Central memory CD4-positive, alpha-beta T cell (primary cell): ENCODE results near the gene SLC45A1.
"Not testable (repeated sequence)": the region's sequence is repeated elsewhere in the genome, so short reads cannot be mapped to it uniquely, and the experiment has no call there.

Source experiments
- DNase-seq: peaks from one replicate; pipeline ENCODE4 v3.0.0; 2022

The SLC45A1 gene

DNA sequence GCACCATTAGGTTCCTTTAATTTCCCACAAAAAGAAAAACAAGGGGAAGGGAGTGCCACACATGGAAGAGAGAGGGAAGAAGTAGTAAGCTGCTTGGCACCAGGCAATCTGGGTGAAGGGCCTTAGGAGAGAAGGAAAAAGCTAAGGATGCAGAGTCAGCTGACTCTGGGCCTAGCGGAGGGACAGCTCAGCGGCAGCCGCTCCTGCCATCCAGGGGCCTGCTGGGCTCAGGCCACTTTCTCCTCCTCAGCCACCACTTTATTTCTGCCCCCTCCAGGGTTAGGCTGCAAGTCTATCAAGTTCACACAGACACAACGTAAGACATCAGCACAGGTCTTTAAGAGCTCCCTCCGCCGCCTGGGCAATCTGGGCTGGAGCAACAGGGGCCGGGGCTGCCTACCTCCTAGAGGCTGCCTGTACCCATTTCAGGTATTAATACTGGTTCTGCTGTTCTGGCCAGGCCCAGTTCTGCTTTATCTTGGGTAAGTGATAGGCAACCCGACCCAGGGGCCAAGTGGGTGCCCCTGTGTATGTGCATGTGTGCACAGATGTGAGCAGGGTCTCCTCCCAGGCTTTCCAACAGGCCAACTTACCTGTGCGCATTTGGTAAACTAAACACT is 53.6 kb downstream of the SLC45A1 start:
- no peak for DNase-seq

DNA sequence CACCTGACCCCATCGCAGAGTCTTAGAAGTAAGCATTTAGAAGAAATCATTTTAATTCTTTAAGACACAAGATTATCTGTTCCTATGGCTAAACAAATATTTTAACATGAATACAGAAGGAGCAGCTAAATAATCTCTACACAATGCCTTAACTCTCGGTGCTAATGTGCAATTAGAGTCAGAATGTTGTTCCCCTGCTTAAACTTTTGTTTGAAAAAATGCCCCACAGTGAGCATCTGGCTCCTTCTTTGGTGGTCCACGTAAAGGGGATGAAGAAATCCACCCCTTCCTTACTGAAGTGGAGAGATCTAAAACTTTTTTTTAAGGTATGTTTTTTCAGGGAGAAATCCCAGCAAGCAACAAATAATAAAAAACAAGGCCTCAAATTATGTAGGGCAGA is 55.2 kb downstream of the SLC45A1 start:
- no peak for DNase-seq

DNA sequence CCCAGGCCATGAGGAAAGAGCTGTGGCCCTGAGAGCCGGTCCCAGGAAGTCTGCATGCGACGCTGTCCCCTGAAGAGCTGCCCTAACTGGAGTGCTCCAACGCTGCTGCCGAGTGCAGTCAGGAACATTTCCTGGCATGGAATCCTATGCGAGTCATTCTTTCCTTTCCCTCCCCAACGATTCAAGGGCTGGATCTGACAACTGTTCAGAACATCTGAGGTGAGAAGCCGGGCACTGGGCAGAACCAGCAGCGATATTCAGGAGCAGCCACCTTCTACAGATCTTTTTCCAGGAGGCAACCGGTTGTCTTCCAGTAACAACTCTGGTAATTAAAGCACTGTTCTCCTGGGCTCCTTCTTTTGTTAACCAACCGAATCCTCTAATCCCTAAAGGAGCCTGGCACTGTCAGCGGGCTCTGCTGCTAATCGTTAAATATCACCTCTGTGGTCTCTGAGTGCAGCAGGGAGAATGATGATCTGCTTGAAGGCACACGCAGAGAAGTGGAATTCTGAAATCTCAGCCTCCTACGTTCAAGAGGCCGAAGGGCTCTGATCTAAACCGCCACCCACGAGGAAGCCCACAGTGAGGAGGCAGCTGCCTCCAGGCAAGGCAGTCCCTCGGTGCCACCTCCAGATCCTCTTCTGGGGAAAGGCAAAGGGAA is 55.8 kb downstream of the SLC45A1 start:
- no peak for DNase-seq

DNA sequence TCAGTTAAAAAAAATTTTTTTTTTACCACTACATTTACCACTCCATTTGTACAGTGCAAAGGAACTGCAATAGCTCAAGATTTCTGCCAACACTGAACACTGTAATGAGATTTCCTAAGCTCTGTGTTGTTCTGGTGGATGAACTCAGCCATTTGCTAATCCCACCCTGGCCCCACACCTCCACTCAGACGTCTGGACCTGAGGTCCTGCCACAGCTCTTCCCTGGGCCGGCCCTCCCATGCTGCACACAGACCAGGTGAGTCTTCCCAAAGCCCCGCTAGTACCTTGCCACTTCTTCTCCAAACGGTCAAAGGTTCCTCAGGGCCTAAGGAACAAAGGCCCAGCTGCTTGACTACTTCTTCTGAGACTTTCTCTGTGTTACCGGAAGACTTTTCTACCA is 56.4 kb downstream of the SLC45A1 start:
- DNase-seq = no peak

DNA sequence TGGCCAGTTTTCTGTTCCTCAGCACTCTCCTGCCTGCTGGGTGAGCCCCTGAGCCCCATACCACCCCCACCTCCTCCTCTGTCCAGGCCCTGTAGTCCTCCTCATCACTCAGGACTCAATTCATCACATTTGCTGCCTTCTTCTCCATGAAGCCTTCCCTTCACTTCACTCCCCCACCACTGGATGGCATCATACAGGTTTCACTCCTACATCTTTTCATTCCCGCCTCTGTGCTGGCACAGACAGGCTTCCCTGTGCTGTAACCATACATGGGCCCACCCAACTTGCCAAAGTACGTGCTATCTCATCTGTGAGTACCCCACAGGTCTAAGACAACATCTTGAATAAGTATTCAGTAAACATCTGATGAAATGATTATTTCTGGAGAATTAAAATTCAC is 56.9 kb downstream of the SLC45A1 start:
- no peak for DNase-seq

DNA sequence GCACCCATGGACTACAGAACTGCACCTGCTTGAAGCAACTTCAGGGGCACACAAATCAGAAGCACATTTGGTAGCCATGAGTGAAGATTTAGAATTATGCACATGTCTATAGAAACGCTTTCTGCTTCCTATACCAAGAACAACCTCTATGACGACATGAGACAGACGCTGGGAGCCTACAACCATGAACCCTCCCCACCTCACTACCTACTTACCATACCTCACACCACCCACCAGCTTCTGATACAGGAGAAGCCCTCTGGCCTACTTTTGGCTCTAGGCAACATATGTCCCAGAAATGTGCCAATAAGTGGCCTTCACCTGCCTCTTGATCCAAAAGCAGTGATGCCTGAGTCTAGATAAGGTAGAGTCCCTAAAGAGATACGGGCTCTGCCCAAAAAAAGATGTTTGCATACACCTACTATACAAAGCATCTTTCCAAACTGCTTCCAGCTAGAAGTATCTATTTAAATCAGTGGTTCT is 58.5 kb downstream of the SLC45A1 start:
- no peak for DNase-seq

DNA sequence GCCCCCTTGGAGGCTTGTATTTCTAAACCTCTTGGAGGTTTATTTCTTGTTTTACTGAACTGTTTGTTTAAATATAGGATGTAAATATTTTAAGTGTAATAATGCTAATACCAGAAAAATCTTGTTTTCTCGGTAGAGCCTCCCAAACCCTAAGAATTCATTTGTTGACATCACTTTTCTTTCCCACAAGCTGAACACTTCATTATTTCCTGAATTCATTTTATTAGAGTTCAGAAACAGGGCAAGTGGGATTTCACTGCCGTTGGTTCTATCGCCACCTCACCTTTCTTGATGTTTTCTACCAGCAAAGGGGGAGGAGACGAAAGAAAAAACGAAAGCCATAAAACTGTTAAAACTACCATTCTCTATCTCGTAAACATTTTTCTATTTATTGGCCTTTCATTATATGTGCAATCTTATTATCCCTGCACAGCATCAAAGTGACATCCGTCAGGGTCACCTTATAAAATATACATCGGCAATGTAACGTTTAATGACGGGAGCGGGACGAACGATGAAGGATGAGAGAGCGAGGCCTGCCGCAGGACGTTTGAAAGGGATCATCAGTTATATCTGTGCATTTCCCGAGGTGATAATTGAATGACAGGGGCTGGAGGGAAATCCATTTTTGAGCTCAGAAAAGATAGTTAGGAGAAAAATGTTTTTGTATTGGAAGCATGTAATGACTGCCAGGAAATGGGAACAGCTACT is 59.5 kb downstream of the SLC45A1 start:
- no peak for DNase-seq

DNA sequence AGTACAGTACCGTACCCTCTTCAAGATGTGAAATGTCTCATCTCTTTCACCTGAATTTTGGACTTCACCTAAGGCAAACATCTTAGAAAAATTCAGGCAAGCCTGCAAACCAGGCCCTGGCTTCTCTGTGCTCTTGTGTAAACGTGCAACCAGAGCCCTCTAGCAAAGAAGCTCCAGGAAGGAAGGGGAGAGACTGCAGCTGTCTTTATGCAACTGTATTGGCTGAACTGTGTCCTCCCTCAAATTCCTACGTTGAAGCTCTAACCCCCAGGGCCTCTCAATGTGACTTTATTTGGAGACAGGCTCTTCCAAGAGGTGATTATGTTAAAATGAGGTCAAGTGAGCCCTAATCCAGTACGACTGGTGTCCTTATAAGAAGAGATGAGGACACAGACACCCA is 60.3 kb downstream of the SLC45A1 start:
- no peak for DNase-seq

DNA sequence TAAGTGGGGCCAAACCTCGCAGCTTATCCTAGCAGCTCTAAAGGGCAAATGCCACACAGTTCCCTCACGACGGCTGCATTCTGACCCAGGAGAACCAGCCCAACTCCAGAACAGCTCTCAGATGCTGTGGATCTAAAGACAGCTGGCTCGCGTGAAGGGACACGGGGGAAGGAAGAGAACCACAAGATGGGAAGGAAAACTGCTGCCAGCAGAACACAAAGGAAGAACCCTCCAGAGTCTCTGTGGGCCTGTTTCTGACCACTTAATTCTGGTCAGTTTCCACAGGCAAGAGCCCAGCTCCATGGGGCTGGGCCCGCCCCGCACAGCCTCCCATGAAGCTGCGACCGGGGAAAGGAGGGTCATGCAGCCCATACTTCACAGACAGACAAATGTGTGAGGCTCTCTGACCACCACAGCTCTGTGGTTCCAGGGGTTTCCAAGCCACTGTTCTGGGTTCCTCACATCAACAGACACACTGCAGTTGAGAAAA is 61.1 kb downstream of the SLC45A1 start:
- no peak for DNase-seq

DNA sequence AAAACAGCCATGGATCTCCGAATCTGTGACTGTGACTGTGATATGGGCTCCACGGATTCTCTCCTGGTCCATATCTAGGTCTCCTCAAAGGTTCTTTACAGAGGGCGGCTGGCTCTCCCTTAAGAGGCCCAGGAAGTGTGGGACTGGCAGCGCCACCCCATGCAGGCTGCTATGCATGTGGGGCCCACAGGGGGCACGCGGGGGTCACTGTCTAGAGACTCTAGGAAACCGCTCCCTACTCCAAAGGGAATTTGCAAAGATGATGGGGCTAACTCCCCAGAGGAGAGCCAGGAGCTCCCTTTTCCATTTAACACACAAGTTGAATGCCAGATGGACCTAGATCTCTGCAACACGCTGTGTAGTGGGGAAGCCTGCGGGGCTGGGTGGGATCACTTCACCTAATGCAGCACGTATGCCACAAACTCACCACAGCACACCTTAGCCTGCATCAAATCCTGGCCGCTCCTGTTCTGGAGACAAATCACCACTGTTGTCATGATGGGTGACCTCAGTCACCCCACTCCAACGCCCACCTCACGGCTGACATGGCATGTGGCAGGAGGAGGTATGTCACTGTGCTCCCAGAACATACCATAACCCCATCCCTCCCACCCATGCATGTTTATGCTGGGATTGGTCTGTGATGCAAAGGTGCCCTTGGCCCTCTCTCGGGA is 61.7 kb downstream of the SLC45A1 start:
- no peak for DNase-seq

DNA sequence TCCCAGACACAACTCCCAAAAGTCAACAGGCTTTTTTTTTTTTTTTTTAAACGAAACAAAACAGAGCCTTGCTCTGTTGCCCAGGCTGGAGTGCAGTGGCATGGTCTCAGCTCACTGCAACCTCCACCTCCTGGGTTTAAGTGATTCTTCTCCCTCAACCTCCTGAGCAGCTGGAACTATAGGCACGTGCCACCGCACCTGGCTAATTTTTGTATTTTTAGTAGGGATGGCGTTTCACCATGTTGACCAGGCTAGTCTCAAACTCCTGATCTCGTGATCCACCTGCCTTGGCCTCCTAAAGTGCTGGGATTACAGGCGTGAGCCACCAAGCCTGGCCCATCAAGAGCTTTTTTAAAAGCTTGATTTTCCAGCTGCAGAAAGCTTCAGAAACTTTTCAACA is 62.4 kb downstream of the SLC45A1 start:
- not testable (repeated sequence) for DNase-seq

DNA sequence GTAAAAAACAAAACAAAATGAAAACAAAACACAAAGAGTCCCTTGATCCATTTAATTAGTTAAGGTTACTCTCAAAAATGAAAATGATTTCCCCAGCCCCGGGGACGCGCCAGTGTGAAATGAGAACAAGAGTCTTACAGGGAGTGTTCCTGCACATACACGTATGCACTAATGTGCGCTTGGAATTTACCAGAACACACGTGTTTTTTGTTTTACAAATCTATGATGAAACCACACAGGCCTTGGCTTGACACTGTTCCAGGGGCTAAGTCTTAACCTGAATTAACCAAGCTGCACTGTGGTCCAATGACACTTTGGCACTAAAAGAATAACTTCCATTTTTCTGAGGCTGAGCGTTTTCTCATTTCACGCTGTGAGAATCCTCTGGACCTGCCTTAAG is 63.7 kb downstream of the SLC45A1 start:
- no peak for DNase-seq

DNA sequence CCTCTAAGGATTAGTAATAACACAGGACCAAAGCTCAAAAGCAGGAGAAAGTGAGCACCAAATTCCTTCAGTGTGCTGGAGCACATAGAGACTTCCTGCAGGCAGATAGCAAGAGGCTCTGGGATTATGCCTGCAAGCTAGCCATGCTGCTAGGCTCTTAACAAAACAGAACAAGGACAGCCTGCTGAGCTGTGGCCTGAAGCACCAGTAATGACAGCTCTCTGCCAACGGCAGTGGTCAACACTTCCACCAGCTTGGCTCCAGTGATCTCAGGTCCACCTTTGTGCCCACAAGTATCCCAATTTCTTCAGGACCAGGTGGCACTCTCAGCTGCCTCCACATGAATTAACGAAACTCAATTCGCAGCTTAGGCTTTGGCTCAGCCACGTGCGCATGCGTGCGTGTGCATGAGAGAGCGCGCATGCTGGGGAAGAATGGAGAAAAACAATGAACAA is 64.2 kb downstream of the SLC45A1 start:
- DNase-seq = no peak

DNA sequence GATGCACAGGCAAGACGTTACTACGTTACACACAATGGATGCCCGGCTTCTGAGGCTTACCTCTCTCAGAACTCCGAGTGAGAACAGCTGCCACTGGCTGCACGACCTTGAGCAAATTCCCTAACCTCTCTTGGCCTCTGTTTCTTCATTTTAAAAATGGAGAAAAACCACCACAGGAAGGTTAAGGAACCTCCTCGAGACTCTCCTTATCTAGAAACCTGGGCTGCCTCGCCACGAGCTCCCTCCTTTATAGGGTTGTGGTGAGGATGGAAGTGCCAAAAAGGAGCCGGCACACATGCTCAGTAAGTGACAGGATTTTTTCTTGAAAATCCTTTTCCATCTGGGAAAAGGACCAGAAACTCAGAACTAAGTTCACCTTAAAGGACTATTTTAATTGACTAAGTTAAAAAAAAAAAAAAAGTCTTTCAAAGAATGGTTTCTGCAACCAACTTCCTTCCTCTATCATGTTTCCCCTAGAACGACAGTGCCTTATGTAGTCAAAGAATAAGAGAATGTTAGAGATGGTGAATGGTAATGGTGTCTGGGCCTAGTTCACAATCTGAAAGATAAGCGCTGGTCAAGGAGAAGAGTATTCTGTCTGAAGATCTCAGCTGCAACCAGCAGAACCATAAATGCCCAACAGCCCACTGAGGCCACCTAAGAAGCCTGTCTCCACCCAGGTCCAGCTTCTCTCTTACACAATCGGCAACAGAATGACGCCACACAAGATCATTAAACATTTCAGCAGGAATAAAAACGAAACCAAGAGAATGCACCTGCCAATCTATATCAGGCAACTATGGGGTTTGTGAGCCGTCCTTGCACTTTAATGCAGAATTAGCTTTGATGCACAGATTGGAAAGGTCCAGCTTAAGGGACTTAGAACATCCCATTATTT is 64.9 kb downstream of the SLC45A1 start:
- DNase-seq = peak; percentile 24

DNA sequence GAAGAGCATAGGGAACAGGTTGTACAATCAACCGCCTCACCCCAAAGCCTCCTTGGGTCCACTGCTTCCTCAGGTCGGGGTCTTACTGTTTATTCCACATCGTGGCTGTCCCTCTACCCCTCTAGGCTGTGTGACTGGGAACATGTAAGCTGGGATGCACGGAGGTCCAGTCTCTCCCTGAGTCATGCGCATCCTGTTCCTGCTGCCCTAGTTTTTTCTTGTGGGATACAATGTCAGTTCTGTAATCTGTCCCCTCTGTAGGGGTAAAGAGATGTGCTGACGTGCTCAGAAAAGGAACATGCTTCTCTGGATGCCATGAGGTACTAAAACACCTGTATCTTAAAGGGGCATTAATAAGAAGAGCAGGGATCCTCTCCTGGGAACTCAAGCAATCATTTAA is 66.2 kb downstream of the SLC45A1 start:
- DNase-seq = no peak

DNA sequence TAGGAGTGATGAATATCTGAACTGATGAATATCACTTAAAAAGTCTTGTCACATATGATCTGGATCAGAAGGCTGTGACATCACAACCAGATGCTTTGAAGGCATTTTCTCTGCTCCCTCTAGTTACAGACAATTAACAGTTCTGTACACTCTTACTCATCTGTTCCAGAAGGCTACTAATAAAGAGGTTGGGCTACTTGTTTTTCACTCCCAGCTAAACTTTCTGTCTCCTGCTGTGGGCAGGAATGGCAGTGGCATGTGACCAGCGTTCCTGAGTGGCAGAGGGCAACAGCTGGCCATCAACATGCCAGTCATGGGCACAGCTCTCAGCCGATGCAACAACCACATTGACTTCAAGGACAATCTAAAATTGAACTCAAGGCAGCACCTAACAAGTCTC is 66.7 kb downstream of the SLC45A1 start:
- no peak for DNase-seq

DNA sequence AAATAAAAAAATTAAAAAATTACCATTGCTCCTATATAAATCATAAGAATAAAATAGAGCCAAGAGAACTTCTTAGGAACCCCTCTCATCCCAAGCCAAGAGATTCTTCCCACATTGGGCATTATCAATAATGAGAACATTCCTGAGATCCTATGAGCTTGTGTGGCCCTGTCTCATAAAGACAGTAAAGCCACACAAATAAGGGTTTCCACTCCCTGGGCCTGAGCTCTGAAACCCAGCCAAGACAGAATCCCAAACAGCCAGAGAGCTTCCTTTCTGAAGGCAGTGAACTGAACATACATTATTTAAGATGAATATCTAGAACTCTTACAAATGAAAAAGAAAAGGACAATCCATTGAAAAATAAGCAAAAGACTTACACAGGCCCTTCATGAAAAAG is 68.3 kb downstream of the SLC45A1 start:
- DNase-seq = no peak

DNA sequence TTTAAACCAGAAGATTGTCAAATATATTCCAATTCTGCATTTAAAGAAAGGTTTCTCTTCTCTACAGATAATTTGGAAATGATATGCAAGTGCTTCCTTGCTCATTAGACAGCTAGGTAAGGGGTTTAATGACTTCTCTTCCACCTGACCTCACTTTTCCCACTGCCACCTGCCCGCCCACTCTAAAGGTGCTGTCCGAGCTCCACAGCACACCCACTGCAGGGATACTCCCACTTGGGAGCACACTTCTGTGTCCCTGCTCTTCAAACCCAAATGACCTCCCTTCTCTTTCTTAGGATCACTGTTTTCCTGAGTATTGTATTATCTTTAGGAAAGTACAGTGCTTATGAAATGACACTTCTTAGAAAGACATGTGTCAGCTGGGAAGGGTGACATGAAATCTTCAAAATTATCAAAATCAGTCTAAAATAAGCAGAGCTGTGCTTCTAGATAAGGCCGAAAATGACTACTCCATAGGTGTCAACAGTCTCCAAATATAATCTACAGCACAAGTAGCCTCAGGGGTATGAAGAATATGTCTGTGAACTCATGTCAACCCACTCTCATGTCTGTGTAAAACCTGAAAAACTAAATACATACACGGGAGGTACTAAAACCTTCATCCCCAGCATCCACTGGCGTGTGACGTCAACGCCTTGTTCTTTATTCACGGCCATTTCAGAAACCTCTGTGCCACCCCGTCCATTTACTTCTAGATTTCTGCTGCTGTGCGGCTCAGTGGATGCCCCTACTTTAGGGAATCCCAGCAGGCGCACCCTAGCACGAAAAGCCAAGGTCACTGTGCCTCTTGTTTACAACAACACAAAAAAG is 71.0 kb downstream of the SLC45A1 start:
- no peak for DNase-seq

DNA sequence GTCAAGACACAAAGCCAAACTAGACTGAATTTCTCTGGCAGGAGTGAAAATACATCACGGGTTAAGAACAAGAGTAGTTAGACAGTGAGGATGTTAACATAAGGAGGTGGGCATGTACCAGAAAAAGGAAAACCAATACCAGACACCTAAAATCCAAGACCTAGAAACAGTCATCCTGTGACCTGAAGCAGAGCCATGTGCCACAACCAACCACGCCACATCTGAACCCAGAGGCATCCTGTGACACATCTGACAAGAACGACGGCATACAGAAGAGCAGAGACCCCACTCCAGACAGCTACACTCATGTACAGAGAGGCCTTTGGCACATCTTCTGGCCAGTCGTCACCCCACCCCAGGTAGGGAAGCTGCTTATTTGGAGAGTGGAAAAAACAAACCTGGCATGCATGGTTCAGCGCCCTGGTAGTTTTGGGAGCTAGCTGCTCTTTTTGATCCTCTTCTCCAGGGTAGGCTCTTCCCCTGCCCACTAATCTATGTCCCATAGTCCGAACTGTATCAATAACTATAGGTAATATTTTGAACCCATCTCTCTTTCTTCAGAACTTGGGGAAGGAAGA is 72.1 kb downstream of the SLC45A1 start:
- DNase-seq = no peak

DNA sequence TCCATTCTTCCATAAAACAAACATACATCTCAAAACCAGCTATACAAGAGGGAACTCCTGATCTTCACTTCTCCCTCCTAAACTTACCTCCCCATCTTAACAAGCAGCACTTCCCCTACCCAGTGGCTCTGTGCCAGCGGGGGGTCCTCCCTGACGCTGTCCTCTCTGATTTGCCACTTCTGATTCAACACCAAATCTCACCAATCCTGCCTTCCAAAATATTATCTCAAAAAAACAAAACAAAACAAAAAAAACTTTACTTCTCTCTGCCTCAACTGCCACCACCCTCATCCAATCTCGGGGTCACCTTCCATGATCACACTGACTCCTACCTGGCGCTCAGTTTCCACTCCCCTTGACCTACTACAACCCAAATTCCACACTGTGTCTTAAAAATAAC is 72.8 kb downstream of the SLC45A1 start:
- DNase-seq = no peak

DNA sequence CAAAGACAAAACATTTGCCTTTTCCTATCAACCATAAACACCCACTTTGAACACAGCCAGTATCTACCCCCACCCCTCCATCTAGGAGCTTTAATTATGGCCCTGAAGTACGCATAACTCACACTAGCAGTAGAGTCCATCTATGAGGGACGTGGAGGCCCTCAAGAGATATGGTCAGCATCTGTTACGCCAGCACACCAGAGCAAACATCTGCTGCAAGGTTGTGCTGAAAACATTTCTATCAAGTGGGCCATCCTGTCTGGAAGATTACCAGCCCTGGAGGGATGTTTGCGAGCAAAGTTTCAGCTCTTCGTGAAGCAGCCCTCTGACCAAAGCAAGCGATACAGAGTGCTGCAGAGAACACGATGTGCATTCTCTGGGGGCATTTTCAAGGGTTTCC is 74.6 kb downstream of the SLC45A1 start:
- no peak for DNase-seq
